ENCODE results near the gene NFIA.

NFIA gene

GRCh38 chr1:61348025-61348665 lies 265.8 kb downstream of the NFIA start:
- no peak for DNase-seq

- no peak for DNase-seq
Observed at GRCh38 chr1:61352845-61353435, 270.6 kb downstream of the NFIA start.

- no peak for DNase-seq
Observed at GRCh38 chr1:61353797-61354406, 271.5 kb downstream of the NFIA start.

- no peak for DNase-seq
Observed at GRCh38 chr1:61356016-61356415, 273.7 kb downstream of the NFIA start.

- DNase-seq = no peak
Observed at GRCh38 chr1:61356995-61357394, 274.6 kb downstream of the NFIA start.

- no peak for DNase-seq
Observed at GRCh38 chr1:61357539-61357938, 275.2 kb downstream of the NFIA start.

- DNase-seq = no peak
Observed at GRCh38 chr1:61358770-61359455, 276.6 kb downstream of the NFIA start.

- no peak for DNase-seq
Observed at GRCh38 chr1:61361931-61362330, 279.6 kb downstream of the NFIA start.

GRCh38 chr1:61362351-61362750 lies 280.0 kb downstream of the NFIA start:
- DNase-seq = no peak

- no peak for DNase-seq
Observed at GRCh38 chr1:61368366-61368765, 286.0 kb downstream of the NFIA start.

GRCh38 chr1:61368876-61369275 lies 286.5 kb downstream of the NFIA start:
- DNase-seq = no peak

GRCh38 chr1:61370177-61370912 lies 288.0 kb downstream of the NFIA start:
- DNase-seq = no peak

- DNase-seq = no peak
Observed at GRCh38 chr1:61370913-61371279, 288.5 kb downstream of the NFIA start.

- no peak for DNase-seq
Observed at GRCh38 chr1:61372944-61373343, 290.6 kb downstream of the NFIA start.

- DNase-seq = no peak
Observed at GRCh38 chr1:61374156-61374555, 291.8 kb downstream of the NFIA start.

GRCh38 chr1:61375082-61375880 lies 292.9 kb downstream of the NFIA start:
- no peak for DNase-seq

- DNase-seq = no peak
Observed at GRCh38 chr1:61376151-61376550, 293.8 kb downstream of the NFIA start.

GRCh38 chr1:61377242-61377958 lies 295.0 kb downstream of the NFIA start:
- no peak for DNase-seq

- no peak for DNase-seq
Observed at GRCh38 chr1:61378494-61379180, 296.3 kb downstream of the NFIA start.

- DNase-seq = no peak
Observed at GRCh38 chr1:61379693-61380092, 297.3 kb downstream of the NFIA start.

- no peak for DNase-seq
Observed at GRCh38 chr1:61380561-61380960, 298.2 kb downstream of the NFIA start.

All from stimulated activated naive CD4-positive, alpha-beta T cell (primary cell).